Measurements from ENCODE around the gene ADGRE2. TPM values are rescaled to one million over a fixed set of nuclear protein-coding genes. Genes with fewer than 3 reads are reported as not detected.

Gene ADGRE2
- total RNA-seq, 1 experiment from 2014 or later = 1.2 TPM

- Histone ChIP-seq H4K8ac (replicated peaks; ENCODE audit: insufficient read length, low read depth, low read length) (no peak overlapping the region), H3K56ac (ENCODE audit: insufficient read length, low read depth, low read length) (no peak overlapping the region), H2AFZ (ENCODE audit: low read length) (no peak overlapping the region), H2BK120ac (ENCODE audit: low read depth, low read length, poor library complexity, severe bottlenecking) (no peak overlapping the region), H2BK20ac (ENCODE audit: low read depth, low read length, poor library complexity, severe bottlenecking) (no peak overlapping the region), H3K27ac (ENCODE audit: insufficient read length, low read depth, low read length) (no peak overlapping the region), H3K4me1 (ENCODE audit: insufficient read depth, low read length) (no peaks in the 10 kb centered on the region; the same call in 1 of the 2 replicates), H3K27me3 (ENCODE audit: insufficient read depth, low read length) (no peaks in the 10 kb centered on the region), H3K9me3 (ENCODE audit: control insufficient read depth, low read depth, low read length) (no peaks in the 10 kb centered on the region), H3K14ac (ENCODE audit: insufficient read depth, low read length) (no peak overlapping the region), H4K20me1 (ENCODE audit: control insufficient read depth, insufficient read depth, insufficient read length) (no peaks in the 10 kb centered on the region), H2BK5ac (ENCODE audit: insufficient read length, low read length) (no peak overlapping the region), H3K23ac (ENCODE audit: insufficient read length, low read depth, low read length) (no peak overlapping the region), H2BK12ac (ENCODE audit: insufficient read length, low read depth, low read length) (no peak overlapping the region), H4K91ac (ENCODE audit: insufficient read length, low read depth, low read length) (no peak overlapping the region), H3K9ac (ENCODE audit: extremely low read depth, insufficient read length, low read length) (no peak overlapping the region), H2BK15ac (ENCODE audit: low read depth, low read length) (no peak overlapping the region), H3K4ac (ENCODE audit: low read depth, low read length) (no peak overlapping the region), H3K18ac (ENCODE audit: insufficient read length, low read depth, low read length) (no peak overlapping the region), H4K5ac (ENCODE audit: insufficient read length, low read depth, low read length) (no peak overlapping the region), H3K23me2 (ENCODE audit: insufficient read length, low read depth, low read length, poor library complexity, severe bottlenecking) (peaks cover 12% of the 10 kb centered on the region), H3K79me1 (ENCODE audit: insufficient read depth, low read depth, low read length, poor library complexity, severe bottlenecking) (no peaks in the 10 kb centered on the region), H3K4me2 (ENCODE audit: insufficient read depth, insufficient read length, low read length) (no peak overlapping the region), H3K79me2 (ENCODE audit: insufficient read depth, low read length) (no peaks in the 10 kb centered on the region), H3T11ph (ENCODE audit: low read length) (no peak overlapping the region), H2AK5ac (ENCODE audit: insufficient read length, low read length) (no peak overlapping the region)
- peak; percentile 5 for DNase-seq
- no CpG with 5 or more reads among the region's 8 CpGs for WGBS (ENCODE audit: extremely low coverage, insufficient read length, low lambda C conversion rate)
- peaks cover 2 to 3% of the 10 kb centered on the region in 2 experiments; a peak in 3 of 4 replicates for H3K4me1 Mint-ChIP-seq
- H3K27ac Mint-ChIP-seq = no peak overlapping the region
- no peak overlapping the region for H3K4me3 Mint-ChIP-seq
- H3K36me3 Mint-ChIP-seq (ENCODE audit: insufficient read depth in 1 of 3, low read depth in 3 of 3) = peaks cover 2 to 10% (median 4%) of the 10 kb centered on the region in 3 experiments; a peak in 5 of 7 replicates
- peaks cover 17% of the 10 kb centered on the region for H3K27me3 Mint-ChIP-seq (ENCODE audit: low read depth)
- peaks cover 13 to 68% of the 10 kb centered on the region in 2 experiments; a peak in 3 of 5 replicates for H3K9me3 Mint-ChIP-seq
- TF ChIP-seq CTCF (conservative IDR thresholded peaks at IDR 0.05) = no peak
Measured at GRCh38 chr19:14772467-14772866, 5.9 kb downstream of the ADGRE2 start.
